ENCODE data around the gene CTRB1. TPM values are rescaled to one million over a fixed set of nuclear protein-coding genes. Genes with fewer than 3 reads are reported as not detected.

Gene CTRB1
- total RNA-seq, 1 experiment from 2014 or later: not detected

- H3K27me3 Mint-ChIP-seq (ENCODE audit: insufficient read depth, unreplicated experiment): peaks cover 2% of the 10 kb centered on the region
- H3K4me1 Mint-ChIP-seq (ENCODE audit: low read depth, unreplicated experiment): peaks cover 6% of the 10 kb centered on the region
- CTCF ChIA-PET: interaction anchor here (0.6 to 0.7 kb wide), 2 partner anchors 9 to 364 kb away, joined by 3 read pairs; no protein-coding TSS in a partner anchor
- BruUV-seq (replicated peaks): no TSS peak
- POLR2A ChIA-PET: no interaction called here
- H3K4me1 ChIP-seq: 0 out of 2 replicates have a peak, but pooled peaks cover 4% of the 10 kb centered on the region
- H3K27me3 ChIP-seq (replicated peaks; ENCODE audit: control insufficient read depth, insufficient read depth, low read length): no peaks in the 10 kb centered on the region
- no peak overlapping the region for H3K27ac Mint-ChIP-seq (ENCODE audit: unreplicated experiment)
- no peaks in the 10 kb centered on the region for H3K9me3 ChIP-seq
- DNase-seq: no peak
- peaks cover 56% of the 10 kb centered on the region for H3K36me3 Mint-ChIP-seq (ENCODE audit: insufficient read depth, unreplicated experiment)
- no peak overlapping the region for H3K4me3 ChIP-seq (ENCODE audit: low read depth, low read length)
- TF ChIP-seq, protein P1, sequence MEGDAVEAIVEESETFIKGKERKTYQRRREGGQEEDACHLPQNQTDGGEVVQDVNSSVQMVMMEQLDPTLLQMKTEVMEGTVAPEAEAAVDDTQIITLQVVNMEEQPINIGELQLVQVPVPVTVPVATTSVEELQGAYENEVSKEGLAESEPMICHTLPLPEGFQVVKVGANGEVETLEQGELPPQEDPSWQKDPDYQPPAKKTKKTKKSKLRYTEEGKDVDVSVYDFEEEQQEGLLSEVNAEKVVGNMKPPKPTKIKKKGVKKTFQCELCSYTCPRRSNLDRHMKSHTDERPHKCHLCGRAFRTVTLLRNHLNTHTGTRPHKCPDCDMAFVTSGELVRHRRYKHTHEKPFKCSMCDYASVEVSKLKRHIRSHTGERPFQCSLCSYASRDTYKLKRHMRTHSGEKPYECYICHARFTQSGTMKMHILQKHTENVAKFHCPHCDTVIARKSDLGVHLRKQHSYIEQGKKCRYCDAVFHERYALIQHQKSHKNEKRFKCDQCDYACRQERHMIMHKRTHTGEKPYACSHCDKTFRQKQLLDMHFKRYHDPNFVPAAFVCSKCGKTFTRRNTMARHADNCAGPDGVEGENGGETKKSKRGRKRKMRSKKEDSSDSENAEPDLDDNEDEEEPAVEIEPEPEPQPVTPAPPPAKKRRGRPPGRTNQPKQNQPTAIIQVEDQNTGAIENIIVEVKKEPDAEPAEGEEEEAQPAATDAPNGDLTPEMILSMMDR (IDR thresholded peaks at IDR 0.05; ENCODE audit: insufficient read depth in 1 of 2, low read depth in 1 of 2, low read length in 1 of 2, severe bottlenecking in 1 of 2, unreplicated experiment in 1 of 2): no peak
- no peaks in the 10 kb centered on the region for H3K9me3 Mint-ChIP-seq (ENCODE audit: unreplicated experiment)
- no peaks in the 10 kb centered on the region for H3K36me3 ChIP-seq (ENCODE audit: control insufficient read depth, insufficient read depth, low read length)
- intact Hi-C loops (cut with micrococcal nuclease; ENCODE audit: unreplicated experiment): loop anchor here (2.0 kb wide), 1 partner anchor 18 kb away; the partner anchor contains the start of gene CTRB2
- H3K4me3 Mint-ChIP-seq (ENCODE audit: unreplicated experiment): no peak overlapping the region
Measured at GRCh38 chr16:75224306-75225082, 5.7 kb downstream of the CTRB1 start.

DNA sequence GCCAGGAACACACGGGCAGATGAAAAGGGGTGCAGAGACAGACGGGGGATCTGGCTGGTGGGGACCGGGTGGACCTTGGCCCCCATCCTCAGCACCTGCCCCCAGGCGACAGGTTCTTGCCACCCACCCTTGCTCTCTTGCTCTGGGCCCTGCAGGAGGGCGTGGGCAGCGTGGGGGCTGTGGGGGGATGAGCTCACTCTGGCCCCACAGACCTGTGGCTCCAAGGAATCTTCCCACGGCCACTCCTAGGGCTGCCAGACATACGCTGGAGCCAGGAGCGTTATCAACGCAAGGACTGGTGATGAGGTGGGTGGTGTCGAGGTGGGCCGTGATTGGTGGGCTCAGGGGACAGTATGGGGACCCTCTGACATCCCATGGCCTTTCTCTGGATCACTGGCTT, 6.3 kb downstream of the CTRB1 start:
- Histone ChIP-seq H3K4me1 (0 out of 2 replicates have a peak, but pooled peaks cover 4% of the 10 kb centered on the region), H3K4me3 (ENCODE audit: low read depth, low read length) (no peak overlapping the region), H3K9me3 (no peaks in the 10 kb centered on the region), H3K27me3 (replicated peaks; ENCODE audit: control insufficient read depth, insufficient read depth, low read length) (no peaks in the 10 kb centered on the region), H3K36me3 (ENCODE audit: control insufficient read depth, insufficient read depth, low read length) (0 out of 2 replicates have a peak, but pooled peaks cover 2% of the 10 kb centered on the region)
- ChIA-PET CTCF (interaction anchor here (0.7 kb wide), 1 partner anchor 8 kb away, joined by 3 read pairs; no protein-coding TSS in a partner anchor), POLR2A (no interaction called here)
- Mint-ChIP-seq H3K4me3 (ENCODE audit: unreplicated experiment) (no peak overlapping the region), H3K4me1 (ENCODE audit: low read depth, unreplicated experiment) (peaks cover 6% of the 10 kb centered on the region), H3K27me3 (ENCODE audit: insufficient read depth, unreplicated experiment) (peaks cover 2% of the 10 kb centered on the region), H3K27ac (ENCODE audit: unreplicated experiment) (no peak overlapping the region), H3K9me3 (ENCODE audit: unreplicated experiment) (no peaks in the 10 kb centered on the region), H3K36me3 (ENCODE audit: insufficient read depth, unreplicated experiment) (peaks cover 62% of the 10 kb centered on the region)
- no peak for DNase-seq
- intact Hi-C loops (cut with micrococcal nuclease; ENCODE audit: unreplicated experiment): loop anchor here (2.0 kb wide), 1 partner anchor 18 kb away; the partner anchor contains the start of gene CTRB2
- BruUV-seq (replicated peaks): no TSS peak
- TF ChIP-seq, protein P1 (IDR thresholded peaks at IDR 0.05; ENCODE audit: insufficient read depth in 1 of 2, low read depth in 1 of 2, low read length in 1 of 2, severe bottlenecking in 1 of 2, unreplicated experiment in 1 of 2): no peak

DNA sequence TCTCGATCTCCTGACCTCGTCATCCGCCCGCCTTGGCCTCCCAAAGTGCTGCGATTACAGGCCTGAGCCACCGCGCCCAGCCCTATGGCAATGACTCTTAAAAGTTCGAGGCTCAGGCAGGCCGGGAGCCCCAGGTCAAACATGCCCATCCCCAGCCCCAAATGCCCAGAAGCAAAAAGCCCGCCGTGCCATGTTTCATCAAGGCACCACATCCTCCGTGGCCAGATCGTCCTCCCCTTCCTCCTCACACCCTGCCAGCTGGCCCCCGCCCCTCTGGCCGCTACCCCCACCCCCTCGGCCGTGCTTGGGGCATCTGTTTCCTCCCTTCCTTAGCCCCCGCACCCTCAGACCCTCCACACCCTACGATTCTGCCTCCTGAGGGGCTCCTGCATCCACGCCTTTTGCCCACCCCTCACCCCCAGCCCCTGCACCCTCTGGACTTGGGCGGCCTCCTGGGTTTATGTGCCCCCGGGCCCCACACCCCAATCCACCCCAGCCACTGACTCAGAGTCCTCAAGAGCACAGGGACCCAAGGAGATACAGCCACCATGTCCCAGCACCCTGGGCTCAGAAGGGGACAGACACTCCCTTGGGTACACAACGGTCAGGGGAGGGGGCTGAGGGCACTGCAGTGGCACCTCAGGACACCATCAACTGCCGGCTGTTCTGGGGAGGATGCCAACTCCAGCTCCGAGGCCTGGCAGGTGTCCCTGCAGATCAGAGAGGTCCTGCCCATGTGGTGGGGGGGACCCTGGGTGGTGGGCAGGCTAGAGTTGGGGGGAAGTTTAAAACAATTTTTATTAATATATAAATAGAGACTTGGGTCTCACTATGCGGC, 7.1 kb downstream of the CTRB1 start:
- BruUV-seq (replicated peaks): no TSS peak
- Mint-ChIP-seq H3K4me3 (ENCODE audit: unreplicated experiment) (no peak overlapping the region), H3K27me3 (ENCODE audit: insufficient read depth, unreplicated experiment) (peaks cover 2% of the 10 kb centered on the region), H3K36me3 (ENCODE audit: insufficient read depth, unreplicated experiment) (peaks cover 70% of the 10 kb centered on the region), H3K27ac (ENCODE audit: unreplicated experiment) (no peak overlapping the region), H3K4me1 (ENCODE audit: low read depth, unreplicated experiment) (peaks cover 6% of the 10 kb centered on the region), H3K9me3 (ENCODE audit: unreplicated experiment) (no peaks in the 10 kb centered on the region)
- TF ChIP-seq, protein P1 (IDR thresholded peaks at IDR 0.05; ENCODE audit: insufficient read depth in 1 of 2, low read depth in 1 of 2, low read length in 1 of 2, severe bottlenecking in 1 of 2, unreplicated experiment in 1 of 2): no peak
- H3K4me1 ChIP-seq: 0 out of 2 replicates have a peak, but pooled peaks cover 4% of the 10 kb centered on the region
- CTCF ChIA-PET: interaction anchor here (0.7 kb wide), 1 partner anchor 8 kb away, joined by 3 read pairs; no protein-coding TSS in a partner anchor
- intact Hi-C loops (cut with micrococcal nuclease; ENCODE audit: unreplicated experiment): loop anchor here (2.0 kb wide), 1 partner anchor 19 kb away; the partner anchor contains the start of gene CTRB2
- H3K4me3 ChIP-seq (ENCODE audit: low read depth, low read length): no peak overlapping the region
- H3K27me3 ChIP-seq (replicated peaks; ENCODE audit: control insufficient read depth, insufficient read depth, low read length): no peaks in the 10 kb centered on the region
- no peak for DNase-seq
- H3K36me3 ChIP-seq (ENCODE audit: control insufficient read depth, insufficient read depth, low read length): 0 out of 2 replicates have a peak, but pooled peaks cover 2% of the 10 kb centered on the region
- POLR2A ChIA-PET: no interaction called here
- H3K9me3 ChIP-seq: no peaks in the 10 kb centered on the region
